HG03558 (cell line): ENCODE data around the gene BTRC.

ENCODE experiments used
- ATAC-seq: cut with Tn5 transposase; IDR thresholded peaks from one replicate; pipeline ENCODE4 v1.9.1; 2021; ENCODE audit warnings: moderate number of reproducible peaks; ENCODE audit not compliant: unreplicated experiment; ENCODE audit errors: extremely low read depth

Gene BTRC

GRCh38 chr10:101436302-101436701, 82.3 kb downstream of the BTRC start:
- no peak for ATAC-seq

DNA sequence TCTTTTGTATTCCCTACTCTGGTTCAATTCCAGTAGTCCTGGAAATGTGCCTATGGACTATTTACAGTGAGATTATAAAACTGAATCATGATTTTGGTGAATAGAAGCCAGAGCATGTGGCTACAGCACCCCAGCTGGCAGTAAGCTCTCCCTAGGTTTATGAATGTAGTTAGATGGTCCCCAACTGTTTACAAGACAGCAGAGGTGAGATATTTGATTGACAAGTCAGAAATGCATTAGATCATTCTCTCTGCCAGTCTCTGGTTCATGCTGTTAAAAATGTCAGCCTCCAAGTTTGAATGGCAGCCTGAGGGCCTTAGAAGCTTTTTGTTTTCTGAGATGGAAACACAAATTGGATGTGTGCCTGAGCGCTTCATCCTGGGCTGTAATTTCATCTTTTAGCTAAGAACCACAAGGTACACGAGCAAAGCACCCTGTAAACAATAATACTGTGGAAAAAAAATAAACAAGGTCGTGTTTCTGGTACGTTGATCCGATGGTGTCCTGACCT, 85.0 kb downstream of the BTRC start:
- ATAC-seq = no peak

DNA sequence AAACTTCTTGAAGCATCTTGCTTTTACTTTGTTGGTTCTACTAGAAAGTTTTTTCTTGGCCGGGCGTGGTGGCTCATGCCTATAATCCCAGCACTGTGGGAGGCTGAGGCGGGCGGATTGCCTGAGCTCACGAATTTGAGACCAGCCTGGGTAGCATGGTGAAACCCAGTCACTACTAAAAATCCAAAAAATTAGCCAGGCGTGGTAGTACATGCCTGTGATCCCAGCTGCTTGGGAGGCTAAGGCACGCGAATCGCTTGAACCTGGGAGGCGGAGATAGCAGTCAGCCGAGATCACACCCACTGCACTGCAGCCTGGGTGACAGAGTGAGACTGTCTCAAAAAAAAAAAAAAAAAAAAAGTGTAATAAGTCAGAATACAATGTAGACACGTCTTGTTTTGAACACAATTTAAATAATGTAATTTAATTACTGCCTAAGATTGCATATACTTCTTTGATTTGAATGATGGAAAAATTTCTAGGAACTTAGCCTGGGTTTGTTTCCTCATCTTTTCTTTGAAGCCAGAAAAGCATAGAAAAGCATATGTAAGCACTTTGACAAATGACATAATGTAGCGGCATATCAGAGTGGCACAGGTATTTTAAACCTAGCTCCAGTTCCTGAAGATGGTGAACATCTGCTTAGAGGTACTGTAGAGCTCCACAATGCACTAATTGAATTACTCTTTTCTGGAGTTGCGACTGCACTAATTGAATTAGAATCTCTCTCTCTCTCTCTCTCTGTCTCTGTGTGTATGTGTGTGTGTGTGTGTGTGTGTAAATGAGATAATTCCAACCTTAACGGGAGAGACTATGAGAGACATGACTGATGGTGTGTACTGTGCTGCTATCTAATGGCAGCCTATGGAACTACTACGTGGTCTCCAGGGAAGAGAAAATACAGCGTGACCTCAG, 87.8 kb downstream of the BTRC start:
- no peak for ATAC-seq

DNA sequence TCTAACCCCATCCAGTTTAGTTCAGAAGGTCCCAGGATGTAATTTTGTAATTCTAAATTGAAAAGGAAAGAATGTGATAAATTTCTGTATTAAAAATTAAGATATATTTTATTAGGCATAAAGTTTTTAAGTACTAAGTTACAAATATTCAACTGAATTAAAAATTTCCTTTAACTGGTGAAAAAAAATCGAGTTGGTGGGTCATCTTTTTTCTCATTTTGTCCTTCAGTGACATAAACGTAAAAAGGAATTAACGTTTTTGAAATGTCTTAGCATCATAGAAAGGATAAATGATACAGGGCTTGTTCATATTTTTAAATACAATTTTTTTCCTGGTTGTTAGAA, 88.5 kb downstream of the BTRC start:
- ATAC-seq = no peak

GRCh38 chr10:101444058-101444898, 90.3 kb downstream of the BTRC start:
- ATAC-seq = no peak

GRCh38 chr10:101446071-101446470, 92.1 kb downstream of the BTRC start:
- ATAC-seq = no peak

GRCh38 chr10:101446947-101447346, 93.0 kb downstream of the BTRC start:
- ATAC-seq = no peak

- no peak for ATAC-seq
Measured at GRCh38 chr10:101447477-101447876, 93.5 kb downstream of the BTRC start.

DNA sequence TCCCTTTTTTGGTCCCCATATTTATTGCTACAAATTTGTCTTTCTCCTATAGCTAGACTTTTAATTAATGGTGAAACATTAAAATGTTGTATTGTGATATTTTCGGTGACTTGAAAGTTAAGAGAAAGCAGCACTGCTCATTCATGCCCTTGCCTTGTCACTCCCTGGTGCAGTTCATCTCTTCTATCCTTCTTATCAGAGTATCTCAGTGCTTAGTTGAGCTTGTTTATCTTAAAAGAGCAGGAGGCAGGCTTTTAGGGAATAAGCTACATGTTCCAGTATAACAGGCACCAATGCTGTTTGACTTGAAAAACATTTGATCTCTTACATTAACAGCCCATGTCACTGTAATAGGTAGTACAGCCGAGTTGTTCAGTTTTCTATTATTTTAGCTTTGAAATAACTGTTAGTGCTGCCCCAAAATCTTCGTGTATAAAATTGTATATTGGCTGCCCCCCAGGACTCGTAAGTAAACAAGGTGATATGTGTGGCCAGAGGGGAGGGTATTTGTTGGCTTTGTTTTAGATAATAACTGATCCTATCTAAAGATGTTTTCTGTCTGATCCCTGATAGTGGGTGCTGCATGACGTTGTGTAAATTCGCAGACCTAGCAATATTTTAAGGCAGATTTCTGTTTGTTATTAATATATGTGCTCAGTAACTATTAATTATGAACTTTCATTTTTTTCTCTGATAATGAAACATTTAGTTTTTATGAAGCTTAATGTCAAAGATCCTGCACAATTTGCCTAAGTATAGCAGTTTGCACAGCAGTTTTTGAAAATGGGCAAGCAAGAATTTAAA, 96.5 kb downstream of the BTRC start:
- no peak for ATAC-seq

DNA sequence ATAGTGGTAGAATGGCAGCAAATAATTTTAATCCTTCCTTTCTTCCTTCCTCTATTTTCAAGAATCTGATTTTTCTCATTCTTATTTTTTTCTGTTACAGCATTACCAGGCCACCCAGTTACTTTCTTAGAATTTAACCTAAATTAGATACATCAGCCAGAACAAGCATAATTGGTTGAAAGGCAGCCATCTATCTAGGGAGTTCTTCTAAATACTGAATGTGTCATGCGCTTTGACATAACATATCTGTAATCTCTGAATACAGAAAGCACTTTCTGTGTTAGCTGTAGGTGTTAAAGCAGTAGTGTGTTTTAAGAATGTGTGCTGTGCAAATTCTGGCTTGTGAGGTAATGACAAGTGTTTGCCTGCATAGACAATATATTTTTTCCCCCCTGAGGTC, 97.3 kb downstream of the BTRC start:
- ATAC-seq = no peak

DNA sequence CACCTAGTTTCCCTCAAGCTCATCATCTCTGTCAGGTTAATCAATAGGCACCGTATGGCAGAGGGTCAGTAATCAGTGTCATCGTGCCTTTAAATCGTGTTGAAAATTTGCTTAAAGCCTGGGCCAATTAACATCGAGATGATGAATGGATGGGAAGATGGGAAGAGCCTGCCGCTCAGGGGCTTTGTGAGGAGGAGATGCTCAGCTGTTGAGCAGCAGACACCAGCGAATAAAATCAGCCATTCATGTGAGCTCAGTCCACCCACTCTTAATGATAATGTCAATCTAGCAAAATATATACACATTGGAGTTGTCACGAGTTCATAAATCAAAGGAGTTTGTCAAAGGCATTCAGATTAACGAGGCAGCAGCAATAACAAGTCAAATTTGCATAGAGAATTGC, 97.7 kb downstream of the BTRC start:
- no peak for ATAC-seq

DNA sequence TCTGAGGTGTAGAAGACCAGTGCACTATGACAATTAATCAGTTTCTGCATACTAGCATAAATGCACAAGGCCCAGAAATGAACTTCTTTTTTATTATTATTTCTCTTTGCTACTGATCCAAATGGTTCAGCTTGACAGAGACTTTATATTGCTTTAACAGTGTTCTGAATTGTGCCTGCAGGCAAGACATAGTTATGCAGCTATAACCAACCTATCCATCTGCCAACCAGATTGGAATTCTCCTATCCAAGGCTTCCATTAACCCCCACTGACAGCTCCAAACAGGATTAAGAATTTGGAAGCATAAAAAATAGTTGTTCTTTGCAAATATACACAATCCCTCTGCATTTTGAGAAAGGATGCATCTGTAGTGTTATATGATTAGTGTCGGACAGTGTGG, 98.2 kb downstream of the BTRC start:
- ATAC-seq = no peak

GRCh38 chr10:101452593-101452992, 98.6 kb downstream of the BTRC start:
- no peak for ATAC-seq

DNA sequence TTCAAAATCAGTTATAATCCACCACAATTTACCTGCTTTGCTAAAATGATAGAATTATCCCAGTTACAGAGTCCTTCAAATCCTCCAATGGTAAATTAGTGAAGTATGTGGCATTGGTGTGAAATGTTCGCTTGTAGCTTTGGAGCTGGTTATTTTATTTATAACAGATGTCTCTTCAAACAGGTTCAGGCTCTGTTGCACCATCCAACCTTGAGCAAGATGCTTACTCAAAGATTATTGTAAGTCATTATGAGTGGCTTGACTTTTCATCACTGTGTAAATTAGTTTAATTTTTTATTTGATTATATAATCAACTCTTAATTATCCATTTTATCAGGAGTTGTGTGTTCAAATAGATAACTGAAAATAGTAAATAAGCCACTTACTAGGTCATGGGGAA, 99.4 kb downstream of the BTRC start:
- ATAC-seq = no peak

GRCh38 chr10:101453791-101454718, 100.1 kb downstream of the BTRC start:
- no peak for ATAC-seq

- ATAC-seq = no peak
Measured at GRCh38 chr10:101458869-101459268, 104.9 kb downstream of the BTRC start.

DNA sequence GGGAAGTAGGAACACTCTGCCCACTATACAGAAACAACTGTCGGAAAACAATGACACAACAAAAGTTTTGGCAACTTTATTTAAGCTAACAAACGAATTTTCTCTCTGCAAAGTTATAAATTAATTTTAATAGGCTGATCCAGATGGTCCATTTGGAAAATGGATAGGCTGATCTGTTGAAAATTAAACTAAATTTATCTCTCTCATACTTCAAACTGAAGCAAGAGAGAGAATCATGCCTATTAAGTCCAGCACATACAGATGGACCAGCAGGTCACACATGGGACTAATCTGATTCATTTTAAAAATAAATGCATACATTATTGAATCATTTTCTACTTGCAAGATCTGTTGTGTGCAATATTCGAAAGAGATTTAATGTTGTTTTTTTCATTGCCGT, 110.1 kb downstream of the BTRC start:
- ATAC-seq = no peak

DNA sequence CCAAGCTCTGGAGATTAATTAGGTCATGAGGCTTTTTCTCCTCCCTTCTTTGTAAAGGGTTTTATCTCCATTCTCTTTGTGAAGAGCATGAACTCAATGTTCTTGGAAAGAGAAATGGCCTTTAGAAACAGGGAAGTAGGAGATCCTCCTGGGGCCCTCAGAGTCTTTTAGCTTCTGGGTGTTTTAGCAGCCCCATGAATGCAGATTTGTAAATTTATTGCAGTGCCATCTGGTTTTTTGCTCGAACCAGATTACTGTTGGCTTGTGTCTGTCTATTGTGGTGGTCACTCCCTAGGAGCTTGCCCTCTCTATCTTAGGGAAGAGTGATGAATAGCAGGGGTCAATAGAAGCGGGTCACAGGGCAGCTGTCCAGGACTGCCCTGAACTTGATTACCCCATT, 110.6 kb downstream of the BTRC start:
- no peak for ATAC-seq
